ENCODE data around the gene CDK5RAP3.
"Not testable (repeated sequence)": the region's sequence is repeated elsewhere in the genome, so short reads cannot be mapped to it uniquely, and the experiment has no call there.

The CDK5RAP3 gene, protein sequence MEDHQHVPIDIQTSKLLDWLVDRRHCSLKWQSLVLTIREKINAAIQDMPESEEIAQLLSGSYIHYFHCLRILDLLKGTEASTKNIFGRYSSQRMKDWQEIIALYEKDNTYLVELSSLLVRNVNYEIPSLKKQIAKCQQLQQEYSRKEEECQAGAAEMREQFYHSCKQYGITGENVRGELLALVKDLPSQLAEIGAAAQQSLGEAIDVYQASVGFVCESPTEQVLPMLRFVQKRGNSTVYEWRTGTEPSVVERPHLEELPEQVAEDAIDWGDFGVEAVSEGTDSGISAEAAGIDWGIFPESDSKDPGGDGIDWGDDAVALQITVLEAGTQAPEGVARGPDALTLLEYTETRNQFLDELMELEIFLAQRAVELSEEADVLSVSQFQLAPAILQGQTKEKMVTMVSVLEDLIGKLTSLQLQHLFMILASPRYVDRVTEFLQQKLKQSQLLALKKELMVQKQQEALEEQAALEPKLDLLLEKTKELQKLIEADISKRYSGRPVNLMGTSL

GRCh38 chr17:47970725-47971499, at the start of gene CDK5RAP3:
Gene CDK5RAP3 (plus strand): TSS chr17:47971113. CDS start chr17:47971147, 34 bp downstream.
- DNase-seq, result peak; percentile 97

DNA sequence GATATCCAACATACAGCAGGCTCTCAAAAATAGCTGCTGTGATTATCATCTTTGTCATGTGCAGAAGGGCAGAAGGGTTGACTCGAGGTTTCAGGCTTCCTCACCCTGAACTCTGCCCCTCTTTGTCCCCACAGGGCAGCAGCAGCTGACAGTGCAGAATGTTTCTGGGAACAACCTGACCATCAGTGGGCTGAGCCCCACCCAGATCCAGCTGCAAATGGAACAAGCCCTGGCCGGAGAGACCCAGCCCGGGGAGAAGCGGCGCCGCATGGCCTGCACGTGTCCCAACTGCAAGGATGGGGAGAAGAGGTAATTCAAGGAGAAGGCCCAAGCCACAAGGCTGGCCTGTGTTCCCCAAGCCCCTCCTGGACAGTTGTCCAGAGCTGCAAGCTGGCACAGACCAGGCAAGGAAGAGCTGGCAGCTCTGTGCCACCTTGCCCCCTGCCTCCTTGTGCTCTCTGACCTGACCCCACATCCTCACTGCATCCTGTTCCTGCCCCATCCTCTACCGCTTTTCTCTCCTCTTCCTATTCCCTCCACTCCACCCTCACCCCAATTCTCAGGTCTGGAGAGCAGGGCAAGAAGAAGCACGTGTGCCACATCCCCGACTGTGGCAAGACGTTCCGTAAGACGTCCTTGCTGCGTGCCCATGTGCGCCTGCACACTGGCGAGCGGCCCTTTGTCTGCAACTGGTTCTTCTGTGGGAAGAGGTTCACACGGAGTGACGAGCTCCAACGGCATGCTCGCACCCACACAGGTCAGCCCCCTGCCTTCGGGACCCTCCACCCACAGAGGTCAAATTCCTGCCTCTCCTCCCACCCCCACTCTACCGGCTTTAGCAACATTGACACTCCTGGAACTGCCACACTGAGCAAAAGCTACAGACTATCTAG, 45.9 kb upstream of the CDK5RAP3 start:
- DNase-seq, result no peak

DNA sequence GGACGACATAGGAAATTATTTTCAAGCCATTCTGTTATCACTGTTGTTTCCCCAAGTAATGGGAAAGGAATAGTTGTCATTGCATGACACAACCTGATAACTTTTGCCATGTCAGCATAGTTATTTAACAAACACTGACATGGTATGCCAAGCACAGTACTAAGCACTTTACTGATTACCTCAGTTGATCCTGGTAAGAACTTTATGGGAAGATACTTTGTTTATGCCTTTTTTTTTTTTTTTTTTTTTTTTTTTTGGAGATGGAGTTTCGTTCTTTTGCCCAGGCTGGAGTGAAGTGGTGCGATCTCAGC, 45.3 kb upstream of the CDK5RAP3 start:
- no peak for DNase-seq

DNA sequence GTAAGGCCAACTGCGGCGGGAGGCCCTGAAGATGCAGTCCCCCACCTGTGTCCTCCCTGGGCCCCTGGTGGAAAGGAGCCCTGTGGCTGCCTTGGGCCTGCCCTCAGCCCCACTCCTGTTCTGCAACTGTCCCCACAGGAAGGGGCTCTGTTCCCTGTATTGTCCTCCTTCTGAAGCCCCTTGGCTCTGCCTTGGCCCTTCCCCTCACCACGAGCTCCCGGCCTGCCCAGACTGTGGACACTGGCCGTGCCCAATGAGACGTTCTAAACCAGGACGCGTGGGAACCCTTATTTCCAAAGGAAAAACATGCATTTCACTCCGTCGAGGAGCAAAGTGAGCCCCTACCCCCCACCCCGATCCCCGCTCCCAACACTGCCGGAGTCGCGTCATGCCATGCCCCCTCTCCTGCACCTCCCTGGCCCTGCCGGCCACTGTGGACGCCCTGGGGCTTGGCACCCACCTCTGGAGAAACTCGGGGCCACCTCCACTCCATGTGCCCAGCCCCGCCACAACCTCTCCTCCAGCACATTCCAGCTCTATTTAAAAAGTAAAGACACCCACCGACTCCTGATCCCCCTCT, 43.0 kb upstream of the CDK5RAP3 start:
- no peak for DNase-seq

GRCh38 chr17:47928415-47928814, 42.5 kb upstream of the CDK5RAP3 start:
- DNase-seq, result no peak

- no peak for DNase-seq
These were observed 41.5 kb upstream of the CDK5RAP3 start for GRCh38 chr17:47929218-47930000.

DNA sequence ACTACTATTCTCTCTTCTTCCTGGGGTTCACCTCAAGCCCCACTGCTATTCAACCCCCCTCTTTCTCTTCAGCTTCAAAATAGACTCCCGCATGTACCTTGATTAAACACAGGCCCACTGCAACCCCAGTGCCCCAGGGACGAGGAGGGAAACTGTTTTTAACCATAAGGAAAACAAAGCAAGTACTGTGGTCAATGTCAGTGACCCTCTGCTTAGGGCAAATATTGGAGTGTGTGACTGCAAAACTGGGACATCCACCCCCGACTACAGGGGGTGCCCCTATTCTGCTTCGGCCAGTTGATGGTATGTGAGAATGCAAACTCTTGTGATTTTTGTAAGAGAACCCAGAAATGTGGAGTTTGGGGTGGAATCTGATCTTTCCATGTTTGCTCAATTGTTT, 39.1 kb upstream of the CDK5RAP3 start:
- DNase-seq, result no peak

DNA sequence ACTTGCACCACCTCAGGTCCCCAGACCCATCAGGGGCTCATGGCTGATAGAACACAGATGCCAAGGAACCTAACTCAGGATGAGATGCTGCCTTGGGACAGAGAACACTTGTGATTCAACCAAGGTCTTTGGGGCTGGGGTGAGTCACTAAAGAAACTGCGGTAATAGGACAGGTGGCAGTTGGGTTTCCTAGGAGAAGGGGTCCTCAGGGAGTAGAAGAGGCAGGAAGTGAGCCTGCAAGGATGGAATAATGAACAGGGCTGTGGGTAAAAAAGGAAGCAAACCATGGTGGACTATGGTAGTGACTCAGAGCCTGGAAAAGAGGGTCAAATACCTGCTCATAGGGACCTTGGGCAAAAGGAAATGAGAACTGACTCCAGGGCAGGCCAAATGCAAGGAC, 36.1 kb upstream of the CDK5RAP3 start:
- DNase-seq, result no peak

- not testable (repeated sequence) for DNase-seq
These were observed 35.4 kb upstream of the CDK5RAP3 start for GRCh38 chr17:47935468-47935867.

DNA sequence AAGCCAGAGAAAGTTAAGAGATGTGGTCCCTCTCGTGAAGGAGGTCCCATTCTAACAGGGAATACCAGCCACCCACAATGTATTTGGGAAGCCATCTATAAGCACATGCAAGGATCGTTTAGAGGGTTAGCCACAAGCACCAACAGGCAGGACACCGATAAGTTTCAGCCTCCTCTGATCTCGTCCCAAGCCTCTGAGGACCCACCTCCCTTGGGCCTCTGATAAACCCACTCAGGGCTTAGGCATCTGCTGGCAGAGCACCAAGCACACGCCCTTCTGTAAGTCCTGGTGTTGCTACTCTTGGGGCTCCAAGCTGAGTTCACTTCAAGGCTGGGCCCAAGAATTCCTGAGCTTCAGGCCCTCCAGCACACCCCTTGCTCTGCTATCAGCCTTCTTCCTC, 35.0 kb upstream of the CDK5RAP3 start:
- no peak for DNase-seq

- DNase-seq, result no peak
These were observed 33.0 kb upstream of the CDK5RAP3 start for GRCh38 chr17:47937941-47938340.

DNA sequence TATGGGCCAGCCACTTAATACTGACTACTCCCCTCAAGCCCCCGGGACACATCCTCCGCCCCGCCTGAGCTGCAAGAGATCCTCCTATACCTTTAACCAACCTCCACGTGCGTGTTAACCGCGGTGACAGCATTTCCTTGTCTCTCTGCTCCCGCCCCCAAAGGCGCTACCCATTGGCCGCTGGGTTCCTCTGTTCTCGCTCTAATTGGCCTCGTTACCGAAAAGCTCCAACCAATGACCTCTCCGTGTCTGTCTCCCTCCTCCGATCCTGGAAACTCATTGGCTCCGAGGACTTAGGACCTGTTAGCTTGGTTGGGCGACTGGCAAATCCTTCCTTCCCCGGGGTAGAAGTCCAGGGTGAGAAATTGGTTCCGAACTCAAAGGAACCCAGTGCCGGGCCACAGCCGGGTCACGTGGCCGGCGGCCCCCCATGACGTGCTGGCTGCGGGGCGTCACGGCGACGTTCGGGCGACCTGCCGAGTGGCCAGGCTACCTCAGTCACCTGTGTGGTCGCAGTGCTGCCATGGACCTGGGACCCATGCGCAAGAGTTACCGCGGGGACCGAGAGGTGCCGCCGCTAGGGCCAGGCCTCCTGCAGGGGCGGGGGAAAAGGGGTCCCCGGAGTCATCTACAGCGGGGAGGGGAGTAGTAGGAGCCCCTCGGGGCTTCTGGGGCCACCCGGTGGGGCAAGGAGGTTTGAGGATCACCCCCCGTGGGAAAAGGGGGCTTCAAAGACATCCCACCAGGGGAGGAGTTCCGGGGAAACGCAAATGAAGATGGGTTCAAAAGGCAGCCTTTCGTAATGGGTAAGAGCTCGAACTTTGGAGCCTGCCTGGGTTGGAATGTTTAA, 29.4 kb upstream of the CDK5RAP3 start, which contains the start of gene PNPO:
Gene PNPO, plus strand, starts transcription at position 326 of the 850 bp plus-strand sequence. Its CDS starts 105 bp downstream, at position 431.
- peak; percentile 96 for DNase-seq

- no peak for DNase-seq
These were observed 28.8 kb upstream of the CDK5RAP3 start for GRCh38 chr17:47942096-47942510.

DNA sequence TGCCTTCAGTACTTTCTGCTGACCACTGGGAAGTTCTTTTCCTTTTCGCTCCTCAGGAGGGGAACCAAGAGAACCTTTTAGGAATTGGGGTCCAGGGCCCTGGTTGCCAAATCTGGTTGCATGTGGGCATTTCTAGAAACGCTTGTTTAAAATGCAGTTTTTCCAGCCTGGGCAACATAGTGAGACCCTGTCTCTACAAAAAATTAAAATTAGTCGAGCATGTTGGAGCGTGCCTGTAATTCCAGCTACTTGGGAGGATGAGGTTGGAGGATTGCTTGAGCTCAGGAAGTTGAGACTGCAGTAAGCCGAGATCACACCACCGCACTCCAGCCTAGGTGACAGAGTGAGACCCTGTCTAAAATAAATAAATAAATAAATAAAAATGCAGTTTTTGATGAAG, 28.3 kb upstream of the CDK5RAP3 start:
- no peak for DNase-seq

DNA sequence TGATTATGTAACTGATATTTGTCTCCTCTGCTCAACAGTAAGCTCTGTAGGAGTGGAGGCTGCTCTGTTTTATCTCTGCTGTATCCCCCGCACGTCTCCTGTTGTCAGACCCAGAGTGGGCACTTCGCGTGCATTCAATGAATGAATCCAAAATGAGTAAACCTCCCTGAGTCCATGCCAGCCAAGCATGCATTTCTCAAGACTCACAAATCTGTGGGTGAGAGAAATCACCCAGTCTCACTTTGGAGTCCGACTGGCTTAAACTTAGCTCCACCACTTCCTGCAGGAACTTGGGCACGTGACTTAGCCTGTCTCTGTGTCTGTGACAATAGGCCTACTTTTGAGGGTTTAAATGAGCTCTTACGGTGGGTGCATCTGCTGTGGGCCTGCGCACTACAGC, 25.8 kb upstream of the CDK5RAP3 start:
- no peak for DNase-seq

DNA sequence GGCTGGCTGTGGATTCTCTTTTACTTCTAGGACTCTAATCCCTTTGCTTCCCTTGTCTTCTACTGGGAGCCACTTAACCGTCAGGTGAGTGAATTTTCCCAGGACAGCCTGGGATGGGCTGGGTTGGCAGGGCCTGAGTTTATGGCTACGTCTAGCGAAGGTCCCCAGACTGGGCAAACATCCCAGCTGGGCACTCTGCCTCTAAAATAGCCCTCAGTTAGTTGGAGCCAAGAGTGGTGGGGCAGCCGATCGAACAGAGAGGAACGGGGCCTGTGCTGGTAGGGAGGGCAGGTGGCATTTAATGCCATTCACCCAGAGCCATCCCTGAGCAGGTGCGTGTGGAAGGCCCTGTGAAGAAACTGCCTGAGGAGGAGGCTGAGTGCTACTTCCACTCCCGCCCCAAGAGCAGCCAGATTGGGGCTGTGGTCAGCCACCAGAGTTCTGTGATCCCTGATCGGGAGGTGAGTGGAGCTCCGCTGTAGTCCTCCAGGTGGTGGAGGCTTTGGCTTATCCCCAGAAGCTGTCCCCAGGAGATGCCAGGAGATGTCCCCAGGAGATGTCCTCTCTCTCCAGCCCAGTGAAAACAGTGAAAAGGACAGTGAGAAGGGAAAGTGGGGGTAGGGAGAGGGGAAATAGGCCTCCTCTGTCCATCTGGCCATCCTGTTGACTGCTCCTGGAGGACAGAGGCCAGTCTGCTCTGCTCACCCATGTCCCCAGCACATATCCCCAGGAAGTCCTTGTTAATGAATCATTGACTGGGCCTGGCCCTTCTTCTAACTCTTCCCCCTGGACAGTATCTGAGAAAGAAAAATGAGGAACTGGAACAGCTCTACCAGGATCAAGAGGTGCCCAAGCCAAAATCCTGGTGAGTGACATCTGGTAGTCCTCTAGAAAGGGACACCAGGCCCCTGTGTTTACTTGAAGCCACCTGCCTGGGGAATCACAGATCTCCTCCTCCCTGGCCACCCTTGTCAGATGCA, 25.1 kb upstream of the CDK5RAP3 start:
- DNase-seq, result no peak

DNA sequence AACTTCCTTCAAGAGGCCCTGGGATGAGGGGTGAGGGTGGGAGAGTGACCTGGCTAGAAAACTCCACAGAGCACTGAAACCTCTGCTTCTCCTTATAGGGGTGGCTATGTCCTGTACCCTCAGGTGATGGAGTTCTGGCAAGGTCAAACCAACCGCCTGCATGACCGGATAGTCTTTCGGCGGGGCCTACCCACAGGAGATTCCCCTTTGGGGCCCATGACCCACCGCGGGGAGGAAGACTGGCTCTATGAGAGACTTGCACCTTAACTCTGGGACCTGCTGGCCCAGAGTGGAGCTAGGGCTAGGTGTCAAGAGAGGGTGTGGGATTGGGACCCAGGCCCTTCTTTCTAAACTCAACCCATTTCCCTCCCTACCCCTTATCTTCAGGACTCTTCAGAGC, 24.4 kb upstream of the CDK5RAP3 start:
- no peak for DNase-seq

DNA sequence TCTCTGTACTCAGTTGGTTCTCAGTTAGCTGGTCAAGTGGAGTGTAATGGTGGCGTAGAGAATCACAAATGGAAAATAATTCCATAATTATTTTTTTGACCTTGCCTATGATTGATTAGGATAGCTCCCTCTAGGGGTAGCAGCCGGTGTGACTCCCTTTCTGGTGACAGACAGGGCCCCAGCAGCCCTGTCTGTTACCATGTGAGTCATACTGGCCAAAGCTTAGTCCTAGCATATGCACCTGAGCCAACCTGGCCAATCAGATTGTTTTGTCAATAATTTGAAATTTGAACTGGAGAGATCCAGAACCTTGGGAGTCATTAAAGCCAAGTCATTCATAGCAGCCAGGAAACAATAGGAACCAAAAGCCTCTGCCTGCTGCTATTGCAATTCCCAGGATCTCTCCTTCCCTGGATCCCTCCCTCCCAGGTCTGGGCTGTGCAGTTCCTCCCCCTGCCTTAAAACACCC, 23.9 kb upstream of the CDK5RAP3 start:
- peak; percentile 53 for DNase-seq

DNA sequence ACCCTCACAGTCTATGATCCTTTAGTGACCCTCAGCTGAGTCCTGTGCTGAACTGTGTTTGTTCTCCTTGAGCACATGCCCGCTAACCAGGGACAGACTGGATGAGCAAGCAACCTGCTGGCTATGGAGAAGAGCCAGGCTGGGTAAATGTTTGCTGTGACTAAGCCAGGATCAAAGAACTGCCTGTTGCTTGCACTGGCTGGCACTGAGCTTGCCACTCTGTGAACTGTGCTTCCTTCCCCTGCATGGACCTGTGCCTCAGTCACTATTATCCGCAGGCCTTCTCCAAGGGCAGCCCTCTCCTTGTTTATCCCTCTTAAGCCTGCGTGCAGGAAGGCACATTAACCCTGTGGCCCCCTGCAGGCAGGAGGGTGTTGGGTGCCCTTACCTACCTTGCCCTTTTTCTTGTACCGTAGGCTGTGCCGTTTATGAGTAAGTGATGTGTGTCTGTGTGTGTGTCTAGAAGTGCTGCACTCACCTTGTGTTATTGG, 22.2 kb upstream of the CDK5RAP3 start:
- no peak for DNase-seq
